ENCODE results near the gene DHX40.
"Not testable (repeated sequence)": the region's sequence is repeated elsewhere in the genome, so short reads cannot be mapped to it uniquely, and the experiment has no call there.

DHX40 gene

GRCh38 chr17:59631276-59631675 lies 65.9 kb downstream of the DHX40 start:
- no peak for DNase-seq (ENCODE audit: low read depth in 2 of 2)

- DNase-seq (ENCODE audit: low read depth in 2 of 2) = no peak
These were observed 67.0 kb downstream of the DHX40 start for GRCh38 chr17:59632398-59632797.

- no peak for DNase-seq (ENCODE audit: low read depth in 2 of 2)
These were observed 68.4 kb downstream of the DHX40 start for GRCh38 chr17:59633658-59634359.

GRCh38 chr17:59634632-59635541 lies 69.5 kb downstream of the DHX40 start:
- DNase-seq (ENCODE audit: low read depth in 2 of 2) = no peak

- no peak for DNase-seq (ENCODE audit: low read depth in 2 of 2)
These were observed 72.4 kb downstream of the DHX40 start for GRCh38 chr17:59637611-59638310.

- no peak for DNase-seq (ENCODE audit: low read depth in 2 of 2)
These were observed 73.1 kb downstream of the DHX40 start for GRCh38 chr17:59638553-59638952.

- no peak for DNase-seq (ENCODE audit: low read depth in 2 of 2)
These were observed 76.5 kb downstream of the DHX40 start for GRCh38 chr17:59641799-59642484.

- DNase-seq (ENCODE audit: low read depth in 2 of 2) = no peak
These were observed 77.2 kb downstream of the DHX40 start for GRCh38 chr17:59642565-59642964.

GRCh38 chr17:59643159-59644140 lies 78.0 kb downstream of the DHX40 start:
- no peak for DNase-seq (ENCODE audit: low read depth in 2 of 2)

- no peak for DNase-seq (ENCODE audit: low read depth in 2 of 2)
These were observed 81.9 kb downstream of the DHX40 start for GRCh38 chr17:59647288-59647687.

- DNase-seq (ENCODE audit: low read depth in 2 of 2) = no peak
These were observed 84.5 kb downstream of the DHX40 start for GRCh38 chr17:59649886-59650285.

GRCh38 chr17:59650642-59651041 lies 85.2 kb downstream of the DHX40 start:
- DNase-seq (ENCODE audit: low read depth in 2 of 2) = no peak

GRCh38 chr17:59651346-59651745 lies 85.9 kb downstream of the DHX40 start:
- DNase-seq (ENCODE audit: low read depth in 2 of 2) = no peak

- no peak for DNase-seq (ENCODE audit: low read depth in 2 of 2)
These were observed 86.7 kb downstream of the DHX40 start for GRCh38 chr17:59652119-59652518.

GRCh38 chr17:59656624-59657023 lies 91.2 kb downstream of the DHX40 start:
- not testable (repeated sequence) for DNase-seq (ENCODE audit: low read depth in 2 of 2)

All from stimulated activated CD8-positive, alpha-beta memory T cell treated with anti-CD3 and anti-CD28 coated beads, Interleukin-2, amount 100 ng/mL, for 1 hour (primary cell).